GM21786 (cell line): ENCODE measurements around the gene CD82.

Experiments
- ATAC-seq: cut with Tn5 transposase; IDR thresholded peaks from one replicate; pipeline ENCODE4 v1.9.1; 2021; ENCODE audit not compliant: unreplicated experiment

Gene CD82

GRCh38 chr11:44614281-44614775 is 48.9 kb downstream of the CD82 start:
- no peak for ATAC-seq

DNA sequence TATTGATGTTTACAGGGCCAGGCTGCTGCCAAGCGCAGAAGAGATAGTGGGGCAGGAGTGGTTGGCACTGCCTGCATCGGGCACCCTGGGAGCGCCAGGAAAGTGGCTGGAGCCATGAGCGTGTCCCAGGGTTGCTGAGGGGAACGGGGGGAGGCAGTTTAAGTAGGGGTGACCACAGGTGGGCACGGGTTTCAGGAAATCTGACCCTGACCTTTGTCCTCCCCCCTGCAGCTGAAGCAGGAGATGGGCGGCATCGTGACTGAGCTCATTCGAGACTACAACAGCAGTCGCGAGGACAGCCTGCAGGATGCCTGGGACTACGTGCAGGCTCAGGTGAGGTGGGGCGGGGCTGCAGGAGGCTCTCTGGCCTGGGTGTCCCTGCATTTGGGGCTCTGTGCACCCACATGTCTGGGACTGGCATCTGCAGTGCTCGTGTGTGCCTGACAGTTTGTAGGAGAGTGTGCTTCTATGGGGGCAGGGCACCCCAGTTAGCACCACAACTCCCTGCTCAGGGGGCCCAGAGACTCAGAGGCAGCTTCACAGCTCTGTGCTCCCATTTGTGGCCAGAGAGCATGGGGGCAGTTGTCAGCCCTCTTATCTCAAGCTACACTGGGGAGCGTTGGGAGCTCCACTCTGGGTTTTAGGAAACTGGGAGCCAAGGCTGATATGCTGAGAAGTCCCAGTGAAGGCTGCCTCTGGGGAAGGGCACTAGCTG is 49.7 kb downstream of the CD82 start:
- ATAC-seq = no peak

DNA sequence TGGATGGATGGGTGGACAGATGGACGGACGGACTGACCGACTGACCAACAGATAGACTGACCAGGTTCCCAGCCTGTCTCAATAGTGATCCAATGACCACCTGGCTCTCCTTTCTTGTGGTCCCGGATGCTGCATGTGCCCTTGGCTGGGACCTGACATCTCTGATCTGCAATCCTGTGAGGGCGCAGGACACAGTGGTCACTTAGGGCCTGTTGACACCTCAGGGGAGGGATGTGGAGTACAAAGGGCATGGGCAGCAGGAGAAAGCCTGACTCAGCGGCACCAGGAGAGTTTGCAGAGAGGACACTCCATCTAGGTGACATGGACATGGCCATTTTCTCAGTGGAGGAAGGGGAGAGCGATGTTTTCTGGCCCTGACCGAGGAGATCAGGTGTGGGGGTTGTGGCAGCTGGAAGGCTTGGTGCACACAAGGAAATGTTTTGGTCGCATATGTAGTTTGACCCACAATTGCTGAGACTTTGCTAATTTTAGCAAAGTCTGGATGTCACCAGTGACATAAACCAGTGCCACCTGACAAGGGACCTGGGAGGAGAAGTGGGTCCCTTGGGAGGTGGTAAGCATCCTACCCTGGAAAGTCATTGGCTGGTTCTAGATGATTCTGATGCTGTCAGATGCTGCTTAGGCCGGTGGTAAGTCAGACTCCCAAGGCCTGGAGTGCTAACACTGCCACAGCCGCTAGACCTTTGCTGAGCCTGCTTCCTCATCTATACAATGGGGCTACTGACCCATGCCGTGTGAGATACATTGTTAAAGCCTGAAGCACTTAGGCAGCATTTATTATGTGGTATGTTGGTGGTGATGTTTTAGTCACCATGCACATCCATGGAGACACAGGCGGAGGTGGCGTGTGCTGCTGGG is 50.7 kb downstream of the CD82 start:
- ATAC-seq = no peak

DNA sequence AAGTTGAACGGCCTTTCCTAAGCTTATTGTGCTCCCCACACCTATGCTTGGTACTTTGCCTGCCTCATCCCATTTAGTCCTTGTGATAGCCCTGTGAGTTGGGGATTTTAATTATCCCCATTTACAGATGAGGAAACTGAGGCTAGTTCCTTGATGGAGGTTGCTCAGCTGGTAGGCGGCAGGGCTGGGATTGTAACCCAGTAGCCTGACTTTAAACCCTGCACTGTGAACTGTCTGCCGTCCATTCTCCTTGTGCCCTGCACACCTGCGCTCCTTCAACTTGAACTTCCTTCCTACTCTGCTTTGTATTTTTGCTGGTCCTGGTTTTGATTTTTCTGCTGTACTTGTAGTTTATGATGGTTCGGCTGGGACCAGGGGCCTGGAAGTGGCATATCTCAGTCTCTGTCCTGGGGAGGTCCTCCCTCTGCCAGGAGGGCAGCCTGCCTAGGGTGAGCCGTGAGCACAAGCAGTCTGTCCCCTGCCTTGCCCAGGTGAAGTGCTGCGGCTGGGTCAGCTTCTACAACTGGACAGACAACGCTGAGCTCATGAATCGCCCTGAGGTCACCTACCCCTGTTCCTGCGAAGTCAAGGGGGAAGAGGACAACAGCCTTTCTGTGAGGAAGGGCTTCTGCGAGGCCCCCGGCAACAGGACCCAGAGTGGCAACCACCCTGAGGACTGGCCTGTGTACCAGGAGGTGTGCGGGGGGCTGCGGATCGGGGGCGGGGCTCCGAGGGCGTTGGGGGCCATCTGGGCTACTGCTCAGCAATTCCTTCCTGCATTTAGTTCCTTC is 52.4 kb downstream of the CD82 start:
- no peak for ATAC-seq

- no peak for ATAC-seq
Observed at GRCh38 chr11:44618561-44619425, 53.3 kb downstream of the CD82 start.

GRCh38 chr11:44620328-44620725 is 54.9 kb downstream of the CD82 start:
- ATAC-seq = no peak

- no peak for ATAC-seq
Observed at GRCh38 chr11:44621140-44621681, 55.7 kb downstream of the CD82 start.

DNA sequence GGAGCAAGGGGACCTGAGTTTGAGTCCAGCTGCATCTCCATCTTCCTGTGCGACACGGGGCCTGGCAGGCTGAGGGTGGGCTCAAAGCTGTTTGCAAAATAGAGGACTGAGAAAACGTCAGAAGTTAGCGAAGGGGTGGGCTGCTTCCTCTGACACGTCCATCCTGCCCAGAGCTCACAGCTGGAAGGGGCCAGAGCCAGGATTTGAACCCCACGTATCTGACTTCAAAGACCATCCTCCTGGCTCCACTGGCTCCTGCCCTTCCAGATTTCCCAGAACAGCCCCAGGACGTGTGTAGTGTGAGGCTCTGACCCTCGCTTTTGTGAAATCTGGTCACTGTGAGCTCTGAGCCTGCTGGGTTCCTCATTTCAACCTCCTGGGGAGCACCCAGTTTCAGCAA is 56.3 kb downstream of the CD82 start:
- ATAC-seq = no peak

DNA sequence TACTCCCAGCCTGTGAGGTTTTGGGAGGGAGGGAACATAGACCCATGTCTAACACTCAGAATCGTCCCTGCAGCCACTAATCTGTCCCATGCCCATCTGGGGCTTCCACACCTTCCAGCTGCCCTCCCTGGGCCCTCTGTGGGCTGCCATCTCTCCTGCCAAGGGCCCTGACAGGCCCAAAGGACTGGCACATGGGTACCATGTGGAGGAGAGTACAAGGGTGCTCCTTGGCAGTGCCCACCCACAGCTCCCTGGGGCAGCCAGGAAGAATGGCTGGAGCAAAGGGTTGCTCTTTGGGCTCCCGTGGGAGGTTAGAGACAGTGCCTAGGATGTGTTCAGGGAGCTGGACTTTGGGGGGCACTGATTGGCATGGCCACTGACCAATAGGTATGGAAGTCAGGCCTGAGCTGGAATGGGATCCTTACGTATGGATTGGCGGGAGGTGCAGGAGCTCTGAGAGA is 56.8 kb downstream of the CD82 start:
- no peak for ATAC-seq

DNA sequence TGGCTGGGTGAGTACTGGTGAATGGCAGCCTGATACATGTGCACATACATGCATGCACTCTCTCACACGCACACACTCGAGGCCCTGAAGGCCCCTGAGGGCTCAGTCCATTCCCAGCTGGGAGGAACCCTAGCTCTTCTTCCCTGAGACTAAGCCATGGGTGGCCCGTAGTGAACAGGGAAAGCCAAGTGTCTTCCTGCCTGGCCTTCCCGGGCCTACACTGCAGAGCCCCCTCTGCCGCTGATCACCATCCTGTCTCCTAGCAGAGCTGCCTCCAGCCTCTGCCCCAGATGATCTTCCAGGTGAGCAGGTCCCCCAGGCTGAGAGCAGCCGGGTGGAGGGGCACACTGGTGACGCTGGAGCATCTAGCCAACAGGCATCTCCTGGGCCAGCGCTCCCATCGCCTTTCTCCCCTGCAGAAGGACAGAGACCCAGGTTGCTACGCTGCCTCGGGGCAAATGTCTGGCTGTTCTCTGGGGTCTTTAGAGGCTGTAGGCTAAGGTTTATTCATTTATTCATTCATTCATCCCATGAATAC is 57.3 kb downstream of the CD82 start:
- no peak for ATAC-seq

DNA sequence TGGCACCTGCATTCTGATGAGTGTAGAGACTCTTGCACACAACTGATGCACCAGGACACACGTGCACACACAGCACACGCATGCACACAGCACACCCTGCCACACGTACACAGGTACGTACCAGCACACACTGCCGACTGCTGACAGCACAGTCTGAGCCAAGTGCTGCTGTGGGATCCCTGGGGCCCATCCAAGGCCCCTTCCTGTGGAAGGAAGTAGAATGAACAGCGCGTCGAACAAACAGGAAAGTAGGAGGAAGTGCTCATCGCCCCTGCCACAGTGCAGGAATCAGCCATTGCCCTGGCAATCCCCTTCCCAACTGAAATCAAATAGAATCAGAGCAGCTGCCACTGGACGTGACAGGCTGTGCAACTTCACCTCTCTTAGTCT is 57.9 kb downstream of the CD82 start:
- no peak for ATAC-seq

- ATAC-seq = no peak
Observed at GRCh38 chr11:44623731-44624491, 58.4 kb downstream of the CD82 start.

DNA sequence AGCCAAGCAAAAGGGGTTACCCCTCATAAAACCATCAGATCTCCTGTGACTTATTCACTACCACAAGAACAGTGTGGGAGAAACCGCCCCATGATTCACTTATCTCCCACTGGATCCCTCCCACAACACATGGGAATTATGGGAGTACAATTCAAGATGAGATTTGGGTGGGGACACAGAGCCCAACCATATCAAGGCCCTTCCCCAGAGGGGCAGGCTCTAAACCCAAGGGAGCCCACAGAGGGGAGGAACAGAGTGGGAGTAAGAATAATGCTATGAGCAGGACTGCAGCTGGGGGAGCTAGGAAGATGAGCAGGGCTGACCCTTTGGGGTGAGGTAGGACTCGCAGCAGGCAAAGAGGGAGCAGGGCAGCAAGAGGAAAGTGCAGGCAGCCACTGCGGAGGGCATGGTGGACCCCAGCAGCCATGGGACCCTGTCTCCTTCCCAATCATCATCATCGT is 59.3 kb downstream of the CD82 start:
- ATAC-seq = no peak

GRCh38 chr11:44625759-44626523 is 60.5 kb downstream of the CD82 start:
- ATAC-seq = no peak

GRCh38 chr11:44626645-44627044 is 61.2 kb downstream of the CD82 start:
- no peak for ATAC-seq

DNA sequence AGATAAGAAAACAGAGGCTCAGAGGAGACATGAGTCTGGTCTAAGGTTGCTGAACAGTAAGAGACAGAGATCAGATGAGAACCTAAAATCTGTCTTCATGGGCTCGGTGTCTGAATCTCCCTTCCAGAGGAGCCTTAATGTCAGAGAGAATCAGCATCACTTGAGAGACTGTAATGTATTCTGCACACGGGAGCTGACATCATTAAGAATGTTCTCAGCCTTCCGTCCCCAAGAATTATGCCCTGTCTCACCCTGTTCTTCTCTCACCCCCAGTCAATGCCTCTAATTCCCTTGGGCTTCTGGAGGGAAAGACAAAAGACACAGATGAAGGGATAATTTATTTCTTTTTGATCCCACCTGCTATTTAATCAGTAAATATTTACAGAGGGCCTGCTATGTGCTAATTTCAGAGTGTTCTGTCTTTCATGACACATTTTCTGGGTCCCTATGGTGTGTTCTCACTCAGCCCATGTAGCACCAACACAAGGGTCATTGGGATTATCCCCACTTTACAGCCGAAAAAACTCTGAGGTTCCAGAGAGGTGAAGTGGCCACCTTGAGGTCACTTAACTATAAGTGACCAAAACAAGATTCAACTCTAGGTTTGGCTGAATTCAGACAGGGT is 61.8 kb downstream of the CD82 start:
- ATAC-seq = no peak

GRCh38 chr11:44627911-44628729 is 62.7 kb downstream of the CD82 start:
- peak; percentile 80 for ATAC-seq
